Prostate gland (tissue), 2 donors: Measurements from ENCODE around the gene KRT33B.

Source experiments
- CTCF ChIP-seq, 4 experiments: fragments of 200-600 bp in 2 of 4; fragments of 450-650 bp in 2 of 4; sonication (generic) in 2 of 4; IDR thresholded peaks; 1 replicate in 3 of 4; 2 replicates in 1 of 4; pipeline ENCODE4 v1.5.1; 2016 to 2019; ENCODE audit warnings: antibody characterized with exemption in 4 of 4, mild to moderate bottlenecking in 2 of 4, moderate library complexity in 2 of 4
- POLR2A ChIP-seq: fragments of 450-650 bp; IDR thresholded peaks from one replicate; pipeline ENCODE4 v1.6.1; 2016; ENCODE audit warnings: antibody characterized with exemption, mild to moderate bottlenecking
- POLR2AphosphoS5 ChIP-seq: sonication (generic); formaldehyde crosslinking; IDR thresholded peaks from one replicate; pipeline ENCODE4 v1.6.1; 2017; ENCODE audit warnings: antibody characterized with exemption

DNA sequence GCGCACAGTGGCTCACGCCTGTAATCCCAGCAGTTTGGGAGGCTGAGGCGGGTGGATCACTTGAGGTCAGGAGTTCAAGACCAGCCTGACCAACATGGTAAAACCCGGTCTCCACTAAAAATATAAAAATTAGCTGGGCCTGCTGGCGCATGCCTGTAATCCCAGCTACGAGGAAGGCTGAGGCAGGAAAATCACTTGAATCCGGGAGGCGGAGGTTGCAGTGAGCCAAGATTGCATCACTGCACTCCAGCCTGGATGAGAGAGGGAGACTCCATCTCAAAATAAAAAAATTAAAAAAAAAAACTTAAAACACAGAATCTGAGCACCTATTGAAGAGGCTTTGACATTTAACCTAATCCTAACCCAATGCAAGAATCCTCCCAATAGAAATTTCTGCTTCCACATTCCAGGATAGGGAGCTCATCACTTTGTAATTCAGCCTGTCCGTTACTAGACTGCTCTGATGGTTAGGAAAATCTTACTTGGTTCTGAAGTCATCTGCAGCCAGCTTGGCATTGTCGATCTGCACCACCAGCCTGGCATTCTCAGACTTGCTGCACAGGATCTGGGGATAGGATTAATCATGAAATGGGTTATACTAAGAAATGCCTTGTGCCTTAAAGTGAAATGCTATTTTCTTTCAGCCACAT, 2.1 kb downstream of the KRT33B start:
- no peak for TF ChIP-seq CTCF (IDR thresholded peaks at IDR 0.05)
- no peak for TF ChIP-seq POLR2A
- TF ChIP-seq POLR2AphosphoS5: no peak
